SK-N-SH treated with all-trans-retinoic acid at 6 μM for 48 hours (cell line): ENCODE measurements around the gene ZC3H14.

Source experiments
- ATAC-seq: fragments of 200-7000 bp; cut with Tn5 transposase; 3 replicates; pipeline ENCODE4 v1.9.1; 2020; ENCODE audit warnings: mild to moderate bottlenecking, moderate library complexity
- ARNTL ChIP-seq: fragments of 450-650 bp; formaldehyde crosslinking; IDR thresholded peaks from 2 replicates; pipeline ENCODE4 v1.5.0; 2020; ENCODE audit warnings: low read depth, mild to moderate bottlenecking, moderate library complexity, borderline replicate concordance
- BACH2 ChIP-seq: fragments of 250-450 bp; sonication (Bioruptor Pico); IDR thresholded peaks from 2 replicates; pipeline ENCODE4 v1.9.0; 2021; ENCODE audit warnings: mild to moderate bottlenecking, borderline replicate concordance
- GLIS3 ChIP-seq: fragments of 250-450 bp; sonication (Bioruptor Pico); IDR thresholded peaks from 2 replicates; pipeline ENCODE4 v1.5.0; 2020; ENCODE audit warnings: mild to moderate bottlenecking, moderate library complexity
- ISL1 ChIP-seq: fragments of 250-450 bp; sonication (Bioruptor Pico); IDR thresholded peaks from 2 replicates; pipeline ENCODE4 v2.1.2; 2022; ENCODE audit warnings: mild to moderate bottlenecking, moderate library complexity
- OSR1 ChIP-seq: fragments of 250-450 bp; sonication (Bioruptor Pico); IDR thresholded peaks from 2 replicates; pipeline ENCODE4 v1.8.0; 2022; ENCODE audit warnings: moderate library complexity, mild to moderate bottlenecking, inconsistent platforms
- PPARA ChIP-seq: fragments of 250-450 bp; sonication (Bioruptor Pico); IDR thresholded peaks from 2 replicates; pipeline ENCODE4 v1.5.0; 2020; ENCODE audit warnings: mild to moderate bottlenecking, borderline replicate concordance
- RARB ChIP-seq: fragments of 250-450 bp; sonication (Bioruptor Pico); IDR thresholded peaks from 2 replicates; pipeline ENCODE4 v1.8.0; 2021; ENCODE audit warnings: mild to moderate bottlenecking, moderate library complexity
- SNAI2 ChIP-seq: fragments of 250-450 bp; sonication (Bioruptor Pico); IDR thresholded peaks from 2 replicates; pipeline ENCODE4 v1.5.0; 2020; ENCODE audit warnings: mild to moderate bottlenecking, moderate library complexity
- TCF4 ChIP-seq: fragments of 250-450 bp; sonication (Bioruptor Pico); IDR thresholded peaks from 2 replicates; pipeline ENCODE4 v1.8.0; 2021; ENCODE audit warnings: mild to moderate bottlenecking, moderate library complexity, borderline replicate concordance
- TOX ChIP-seq: fragments of 250-450 bp; sonication (Bioruptor Pico); IDR thresholded peaks from 2 replicates; pipeline ENCODE4 v1.8.0; 2021; ENCODE audit warnings: mild to moderate bottlenecking, moderate library complexity, borderline replicate concordance
- ZC3H10 ChIP-seq: fragments of 250-450 bp; sonication (Bioruptor Pico); IDR thresholded peaks from 2 replicates; pipeline ENCODE4 v1.5.1; 2021; ENCODE audit warnings: mild to moderate bottlenecking, moderate library complexity
- ZFP3 ChIP-seq: fragments of 250-450 bp; sonication (Bioruptor Pico); IDR thresholded peaks from 2 replicates; pipeline ENCODE4 v1.5.0; 2020; ENCODE audit warnings: mild to moderate bottlenecking, moderate library complexity
- ZFP30 ChIP-seq: fragments of 450-650 bp; formaldehyde crosslinking; IDR thresholded peaks from 2 replicates; pipeline ENCODE4 v1.5.0; 2022; ENCODE audit warnings: mild to moderate bottlenecking, moderate library complexity
- ZNF565 ChIP-seq: fragments of 450-650 bp; formaldehyde crosslinking; conservative IDR thresholded peaks from 2 replicates; pipeline ENCODE4 v1.5.0; 2020; ENCODE audit warnings: low read depth, mild to moderate bottlenecking, moderate library complexity
- ZNF70 ChIP-seq: fragments of 450-650 bp; formaldehyde crosslinking; IDR thresholded peaks from 2 replicates; pipeline ENCODE4 v1.5.0; 2020; ENCODE audit warnings: mild to moderate bottlenecking, moderate library complexity
- TF ChIP-seq, protein P1 (sequence below): fragments of 250-450 bp; sonication (Bioruptor Pico); IDR thresholded peaks from 2 replicates; pipeline ENCODE4 v1.8.0; 2020; ENCODE audit warnings: mild to moderate bottlenecking, moderate library complexity, borderline replicate concordance
- TF ChIP-seq, protein P2 (sequence below): fragments of 250-450 bp; sonication (Bioruptor Pico); IDR thresholded peaks from 2 replicates; pipeline ENCODE4 v1.8.0; 2021; ENCODE audit warnings: low read depth, mild to moderate bottlenecking, moderate library complexity, borderline replicate concordance
- TF ChIP-seq, protein P3 (sequence below): fragments of 250-450 bp; sonication (Bioruptor Pico); IDR thresholded peaks from 2 replicates; pipeline ENCODE4 v1.5.0; 2020; ENCODE audit warnings: mild to moderate bottlenecking, moderate library complexity
- TF ChIP-seq, protein P4 (sequence below): fragments of 250-450 bp; sonication (Bioruptor Pico); IDR thresholded peaks from 2 replicates; pipeline ENCODE4 v1.5.1; 2021; ENCODE audit warnings: mild to moderate bottlenecking, moderate library complexity

Gene ZC3H14

DNA sequence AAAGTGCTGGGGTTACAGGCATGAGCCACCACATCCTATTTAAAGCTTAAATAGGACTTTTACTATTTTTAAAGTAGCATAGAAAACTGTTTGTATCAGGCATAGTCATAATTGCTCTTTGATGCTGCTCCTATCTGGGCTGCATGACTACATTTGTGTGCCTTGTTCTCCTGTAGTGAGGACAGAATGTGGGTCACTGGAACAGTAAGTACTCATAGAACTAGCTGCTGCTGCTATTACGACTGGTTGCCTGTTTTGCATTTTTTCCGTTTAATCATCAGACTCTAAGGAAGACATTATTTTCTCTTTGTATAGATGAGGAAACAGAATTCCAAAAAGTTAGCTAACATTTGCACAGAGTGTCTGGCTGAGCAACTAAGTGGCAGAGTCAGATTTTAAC is 42.8 kb downstream of the ZC3H14 start:
- ATAC-seq, result no peak
- TF ChIP-seq TCF4 (no peak), BACH2 (CRISPR knock-in tag) (no peak), OSR1 (no peak), ZC3H10 (no peak), ZFP3 (CRISPR knock-in tag) (no peak), TOX (CRISPR knock-in tag) (no peak), PPARA (CRISPR knock-in tag) (no peak), ZNF565 (CRISPR knock-in tag) (no peak), GLIS3 (CRISPR knock-in tag) (no peak), ARNTL (CRISPR knock-in tag) (no peak), ZNF70 (CRISPR knock-in tag) (no peak), ISL1 (CRISPR knock-in tag) (no peak)
- TF ChIP-seq, protein P1, sequence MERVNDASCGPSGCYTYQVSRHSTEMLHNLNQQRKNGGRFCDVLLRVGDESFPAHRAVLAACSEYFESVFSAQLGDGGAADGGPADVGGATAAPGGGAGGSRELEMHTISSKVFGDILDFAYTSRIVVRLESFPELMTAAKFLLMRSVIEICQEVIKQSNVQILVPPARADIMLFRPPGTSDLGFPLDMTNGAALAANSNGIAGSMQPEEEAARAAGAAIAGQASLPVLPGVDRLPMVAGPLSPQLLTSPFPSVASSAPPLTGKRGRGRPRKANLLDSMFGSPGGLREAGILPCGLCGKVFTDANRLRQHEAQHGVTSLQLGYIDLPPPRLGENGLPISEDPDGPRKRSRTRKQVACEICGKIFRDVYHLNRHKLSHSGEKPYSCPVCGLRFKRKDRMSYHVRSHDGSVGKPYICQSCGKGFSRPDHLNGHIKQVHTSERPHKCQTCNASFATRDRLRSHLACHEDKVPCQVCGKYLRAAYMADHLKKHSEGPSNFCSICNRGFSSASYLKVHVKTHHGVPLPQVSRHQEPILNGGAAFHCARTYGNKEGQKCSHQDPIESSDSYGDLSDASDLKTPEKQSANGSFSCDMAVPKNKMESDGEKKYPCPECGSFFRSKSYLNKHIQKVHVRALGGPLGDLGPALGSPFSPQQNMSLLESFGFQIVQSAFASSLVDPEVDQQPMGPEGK (CRISPR knock-in tag), result no peak
- TF ChIP-seq, protein P2, sequence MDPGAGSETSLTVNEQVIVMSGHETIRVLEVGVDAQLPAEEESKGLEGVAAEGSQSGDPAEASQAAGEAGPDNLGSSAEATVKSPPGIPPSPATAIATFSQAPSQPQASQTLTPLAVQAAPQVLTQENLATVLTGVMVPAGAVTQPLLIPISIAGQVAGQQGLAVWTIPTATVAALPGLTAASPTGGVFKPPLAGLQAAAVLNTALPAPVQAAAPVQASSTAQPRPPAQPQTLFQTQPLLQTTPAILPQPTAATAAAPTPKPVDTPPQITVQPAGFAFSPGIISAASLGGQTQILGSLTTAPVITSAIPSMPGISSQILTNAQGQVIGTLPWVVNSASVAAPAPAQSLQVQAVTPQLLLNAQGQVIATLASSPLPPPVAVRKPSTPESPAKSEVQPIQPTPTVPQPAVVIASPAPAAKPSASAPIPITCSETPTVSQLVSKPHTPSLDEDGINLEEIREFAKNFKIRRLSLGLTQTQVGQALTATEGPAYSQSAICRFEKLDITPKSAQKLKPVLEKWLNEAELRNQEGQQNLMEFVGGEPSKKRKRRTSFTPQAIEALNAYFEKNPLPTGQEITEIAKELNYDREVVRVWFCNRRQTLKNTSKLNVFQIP (CRISPR knock-in tag), result no peak

DNA sequence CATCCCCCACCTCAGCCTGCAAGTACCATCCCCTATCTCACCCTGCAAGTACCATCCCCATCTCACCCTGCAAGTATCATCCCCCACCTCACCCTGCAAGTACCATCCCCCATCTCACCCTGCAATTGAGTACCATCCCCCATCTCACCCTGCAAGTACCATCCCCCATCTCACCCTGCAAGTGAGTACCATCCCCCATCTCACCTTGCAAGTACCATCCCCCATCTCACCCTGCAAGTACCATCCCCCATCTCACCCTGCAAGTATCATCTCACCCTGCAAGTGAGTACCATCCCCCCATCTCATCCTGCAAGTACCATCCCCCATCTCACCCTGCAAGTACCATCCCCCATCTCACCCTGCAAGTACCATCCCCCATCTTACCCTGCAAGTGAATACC is 45.0 kb downstream of the ZC3H14 start:
- ATAC-seq, result no peak
- TF ChIP-seq, protein P3, sequence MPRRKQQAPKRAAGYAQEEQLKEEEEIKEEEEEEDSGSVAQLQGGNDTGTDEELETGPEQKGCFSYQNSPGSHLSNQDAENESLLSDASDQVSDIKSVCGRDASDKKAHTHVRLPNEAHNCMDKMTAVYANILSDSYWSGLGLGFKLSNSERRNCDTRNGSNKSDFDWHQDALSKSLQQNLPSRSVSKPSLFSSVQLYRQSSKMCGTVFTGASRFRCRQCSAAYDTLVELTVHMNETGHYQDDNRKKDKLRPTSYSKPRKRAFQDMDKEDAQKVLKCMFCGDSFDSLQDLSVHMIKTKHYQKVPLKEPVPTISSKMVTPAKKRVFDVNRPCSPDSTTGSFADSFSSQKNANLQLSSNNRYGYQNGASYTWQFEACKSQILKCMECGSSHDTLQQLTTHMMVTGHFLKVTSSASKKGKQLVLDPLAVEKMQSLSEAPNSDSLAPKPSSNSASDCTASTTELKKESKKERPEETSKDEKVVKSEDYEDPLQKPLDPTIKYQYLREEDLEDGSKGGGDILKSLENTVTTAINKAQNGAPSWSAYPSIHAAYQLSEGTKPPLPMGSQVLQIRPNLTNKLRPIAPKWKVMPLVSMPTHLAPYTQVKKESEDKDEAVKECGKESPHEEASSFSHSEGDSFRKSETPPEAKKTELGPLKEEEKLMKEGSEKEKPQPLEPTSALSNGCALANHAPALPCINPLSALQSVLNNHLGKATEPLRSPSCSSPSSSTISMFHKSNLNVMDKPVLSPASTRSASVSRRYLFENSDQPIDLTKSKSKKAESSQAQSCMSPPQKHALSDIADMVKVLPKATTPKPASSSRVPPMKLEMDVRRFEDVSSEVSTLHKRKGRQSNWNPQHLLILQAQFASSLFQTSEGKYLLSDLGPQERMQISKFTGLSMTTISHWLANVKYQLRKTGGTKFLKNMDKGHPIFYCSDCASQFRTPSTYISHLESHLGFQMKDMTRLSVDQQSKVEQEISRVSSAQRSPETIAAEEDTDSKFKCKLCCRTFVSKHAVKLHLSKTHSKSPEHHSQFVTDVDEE (CRISPR knock-in tag), result no peak
- no peak for TF ChIP-seq ZFP30 (CRISPR knock-in tag)

DNA sequence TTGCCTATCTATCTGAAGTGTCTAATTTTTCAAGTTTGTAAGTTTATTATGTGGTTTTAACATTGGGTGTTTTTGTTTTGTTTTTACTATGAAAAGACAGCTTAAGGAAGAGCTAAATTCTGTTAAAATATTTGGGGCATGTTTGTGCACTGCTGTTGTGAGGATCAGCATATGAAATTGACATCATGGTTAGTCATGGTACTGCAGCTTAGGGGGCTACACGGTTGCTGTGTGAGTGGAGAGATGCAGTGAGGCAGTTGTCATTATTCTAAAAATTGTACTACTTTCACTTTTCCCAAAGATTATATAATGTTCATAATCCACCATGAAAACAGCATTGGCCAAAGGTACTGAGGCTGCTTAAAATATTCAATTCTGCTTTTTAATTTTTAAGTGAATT is 49.0 kb downstream of the ZC3H14 start:
- peak; percentile 70 for ATAC-seq
- TF ChIP-seq RARB (CRISPR knock-in tag), result no peak
- no peak for TF ChIP-seq ZC3H10
- TF ChIP-seq, protein P1 (CRISPR knock-in tag), result no peak
- TF ChIP-seq, protein P3 (CRISPR knock-in tag), result no peak
- no peak for TF ChIP-seq ARNTL (CRISPR knock-in tag)
- no peak for TF ChIP-seq ZNF70 (CRISPR knock-in tag)
- no peak for TF ChIP-seq SNAI2
- TF ChIP-seq, protein P4, sequence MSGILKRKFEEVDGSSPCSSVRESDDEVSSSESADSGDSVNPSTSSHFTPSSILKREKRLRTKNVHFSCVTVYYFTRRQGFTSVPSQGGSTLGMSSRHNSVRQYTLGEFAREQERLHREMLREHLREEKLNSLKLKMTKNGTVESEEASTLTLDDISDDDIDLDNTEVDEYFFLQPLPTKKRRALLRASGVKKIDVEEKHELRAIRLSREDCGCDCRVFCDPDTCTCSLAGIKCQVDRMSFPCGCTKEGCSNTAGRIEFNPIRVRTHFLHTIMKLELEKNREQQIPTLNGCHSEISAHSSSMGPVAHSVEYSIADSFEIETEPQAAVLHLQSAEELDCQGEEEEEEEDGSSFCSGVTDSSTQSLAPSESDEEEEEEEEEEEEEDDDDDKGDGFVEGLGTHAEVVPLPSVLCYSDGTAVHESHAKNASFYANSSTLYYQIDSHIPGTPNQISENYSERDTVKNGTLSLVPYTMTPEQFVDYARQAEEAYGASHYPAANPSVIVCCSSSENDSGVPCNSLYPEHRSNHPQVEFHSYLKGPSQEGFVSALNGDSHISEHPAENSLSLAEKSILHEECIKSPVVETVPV (CRISPR knock-in tag), result no peak
- TF ChIP-seq, protein P2 (CRISPR knock-in tag), result no peak
- no peak for TF ChIP-seq ZFP3 (CRISPR knock-in tag)
- TF ChIP-seq PPARA (CRISPR knock-in tag), result no peak
